Retinal pigment epithelial cell (primary cell): ENCODE measurements around the gene MICALL1.
A peak's percentile ranks its signal among the peaks of the same experiment; 100 is the strongest.

ENCODE experiments used
- DNase-seq: peaks from one replicate; pipeline ENCODE4 v3.0.0-alpha.2; 2010; ENCODE audit warnings: low read depth
- H3K4me3 ChIP-seq: 2 replicates; pipeline ENCODE4 v1.5.1; 2011; ENCODE audit warnings: mild to moderate bottlenecking, low read length, control low read depth, moderate library complexity
- TF ChIP-seq, protein P1 (sequence below): conservative IDR thresholded peaks from 2 replicates; pipeline ENCODE4 v1.5.1; 2011; ENCODE audit warnings: low read depth, low read length, control low read depth, inconsistent platforms

MICALL1 gene

DNA sequence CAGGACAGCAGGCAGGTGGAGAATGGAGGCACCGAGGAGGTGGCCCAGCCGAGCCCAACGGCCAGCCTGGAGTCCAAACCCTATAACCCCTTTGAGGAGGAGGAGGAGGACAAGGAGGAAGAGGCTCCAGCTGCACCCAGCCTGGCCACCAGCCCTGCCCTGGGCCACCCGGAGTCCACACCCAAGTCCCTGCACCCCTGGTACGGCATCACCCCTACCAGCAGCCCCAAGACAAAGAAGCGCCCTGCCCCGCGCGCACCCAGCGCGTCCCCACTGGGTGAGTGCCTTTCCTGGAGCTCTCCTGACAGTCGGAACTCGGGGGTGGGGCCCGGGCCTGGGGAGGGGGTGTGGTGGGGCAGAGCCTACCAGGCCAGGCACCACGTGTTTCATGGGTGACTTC is 19.7 kb downstream of the MICALL1 start:
- no peak overlapping the region for H3K4me3 ChIP-seq
- DNase-seq: no peak
- TF ChIP-seq, protein P1, sequence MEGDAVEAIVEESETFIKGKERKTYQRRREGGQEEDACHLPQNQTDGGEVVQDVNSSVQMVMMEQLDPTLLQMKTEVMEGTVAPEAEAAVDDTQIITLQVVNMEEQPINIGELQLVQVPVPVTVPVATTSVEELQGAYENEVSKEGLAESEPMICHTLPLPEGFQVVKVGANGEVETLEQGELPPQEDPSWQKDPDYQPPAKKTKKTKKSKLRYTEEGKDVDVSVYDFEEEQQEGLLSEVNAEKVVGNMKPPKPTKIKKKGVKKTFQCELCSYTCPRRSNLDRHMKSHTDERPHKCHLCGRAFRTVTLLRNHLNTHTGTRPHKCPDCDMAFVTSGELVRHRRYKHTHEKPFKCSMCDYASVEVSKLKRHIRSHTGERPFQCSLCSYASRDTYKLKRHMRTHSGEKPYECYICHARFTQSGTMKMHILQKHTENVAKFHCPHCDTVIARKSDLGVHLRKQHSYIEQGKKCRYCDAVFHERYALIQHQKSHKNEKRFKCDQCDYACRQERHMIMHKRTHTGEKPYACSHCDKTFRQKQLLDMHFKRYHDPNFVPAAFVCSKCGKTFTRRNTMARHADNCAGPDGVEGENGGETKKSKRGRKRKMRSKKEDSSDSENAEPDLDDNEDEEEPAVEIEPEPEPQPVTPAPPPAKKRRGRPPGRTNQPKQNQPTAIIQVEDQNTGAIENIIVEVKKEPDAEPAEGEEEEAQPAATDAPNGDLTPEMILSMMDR: no peak

DNA sequence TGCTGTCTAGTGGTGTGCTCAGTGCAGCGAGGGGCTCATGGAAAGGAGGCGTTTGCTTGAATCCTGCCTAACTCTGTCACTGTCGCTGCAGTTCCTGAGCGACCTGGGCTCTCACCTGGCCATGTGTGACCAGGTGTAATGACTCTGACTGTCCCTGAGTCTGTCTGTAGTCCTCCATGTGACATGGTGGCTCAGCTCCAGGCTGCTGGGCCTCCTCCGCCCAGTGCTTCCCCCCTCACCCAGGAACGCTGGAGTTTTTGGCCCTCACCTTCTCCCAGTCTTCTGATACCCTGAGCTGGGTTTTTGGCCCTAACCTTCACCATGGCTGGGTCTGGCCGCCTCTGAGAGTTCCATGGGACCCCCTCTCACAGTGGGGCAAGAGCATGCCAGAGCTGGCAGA is 20.3 kb downstream of the MICALL1 start:
- no peak for DNase-seq
- H3K4me3 ChIP-seq: no peak overlapping the region
- TF ChIP-seq, protein P1: no peak

DNA sequence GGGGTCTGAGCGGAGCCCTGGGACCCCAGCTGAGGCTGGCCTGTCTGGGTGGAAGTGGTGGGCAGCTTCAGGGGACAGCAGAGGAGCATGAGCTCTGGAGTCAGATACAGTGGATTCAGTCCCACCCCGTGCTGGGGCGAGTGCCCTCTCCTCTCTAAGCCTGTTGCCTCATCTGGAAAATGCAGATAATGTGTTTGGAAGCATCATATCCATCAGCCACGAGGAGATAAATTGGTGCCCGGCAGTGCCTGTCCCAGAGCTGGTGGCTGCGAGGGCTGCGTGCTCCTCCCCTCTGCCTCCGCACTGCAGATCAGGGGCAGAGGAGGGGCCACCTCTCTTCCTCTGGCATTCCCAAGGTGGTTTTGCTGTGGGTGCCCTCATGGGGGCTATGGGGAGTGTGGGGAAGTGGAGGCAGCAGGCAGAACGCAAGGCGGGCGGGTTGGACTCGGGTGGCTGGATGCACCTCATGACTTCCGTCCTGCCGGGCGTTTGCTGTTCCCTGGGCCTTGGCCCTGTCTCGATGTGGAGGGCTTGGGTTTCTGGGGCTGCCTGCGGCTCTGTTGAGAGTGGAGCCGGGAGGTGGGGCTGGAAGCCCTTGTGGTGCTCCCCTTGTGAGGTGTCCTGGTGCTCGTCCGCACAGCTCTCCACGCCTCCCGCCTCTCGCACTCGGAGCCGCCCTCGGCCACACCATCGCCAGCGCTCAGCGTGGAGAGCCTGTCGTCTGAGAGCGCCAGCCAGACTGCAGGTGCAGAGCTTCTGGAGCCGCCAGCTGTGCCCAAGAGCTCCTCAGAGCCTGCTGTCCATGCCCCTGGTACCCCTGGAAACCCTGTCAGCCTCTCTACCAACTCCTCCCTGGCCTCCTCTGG is 20.9 kb downstream of the MICALL1 start:
- TF ChIP-seq, protein P1: no peak
- H3K4me3 ChIP-seq: no peak overlapping the region

DNA sequence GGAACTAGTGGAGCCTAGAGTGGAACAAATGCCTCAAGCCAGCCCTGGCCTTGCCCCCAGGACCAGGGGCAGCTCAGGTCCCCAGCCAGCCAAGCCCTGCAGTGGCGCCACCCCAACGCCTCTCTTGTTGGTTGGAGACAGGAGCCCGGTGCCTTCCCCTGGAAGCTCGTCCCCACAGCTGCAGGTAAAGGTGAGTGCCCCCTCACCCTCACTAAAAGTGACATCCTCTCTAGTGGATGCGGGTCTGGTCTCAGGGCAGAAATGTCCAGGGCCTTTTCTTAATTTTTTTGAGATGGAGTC is 21.5 kb downstream of the MICALL1 start:
- DNase-seq: no peak
- no peak overlapping the region for H3K4me3 ChIP-seq
- TF ChIP-seq, protein P1: no peak

More for the DNA sequence above, 20.9 kb downstream of the MICALL1 start:
- DNase-seq: no peak

DNA sequence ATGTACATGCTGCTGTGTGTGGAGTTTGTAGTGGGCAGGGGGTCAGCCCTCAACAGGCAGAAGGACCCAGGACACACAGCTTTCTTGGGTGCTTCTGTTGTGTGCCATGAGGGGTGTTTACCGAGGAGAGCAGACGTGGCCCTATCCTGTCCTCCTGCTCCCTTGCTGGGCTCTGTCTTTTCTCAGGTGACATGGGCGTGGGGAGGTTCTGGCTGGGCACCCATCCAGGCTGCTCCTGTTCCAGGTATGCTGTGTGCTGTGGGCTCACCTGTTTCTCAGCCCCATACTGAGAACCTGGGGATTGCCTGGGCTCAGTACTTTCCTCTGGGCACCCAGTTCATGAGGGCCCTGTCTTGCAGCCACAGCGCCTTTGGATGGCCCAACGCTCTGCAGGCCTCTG is 23.3 kb downstream of the MICALL1 start:
- no peak overlapping the region for H3K4me3 ChIP-seq

DNA sequence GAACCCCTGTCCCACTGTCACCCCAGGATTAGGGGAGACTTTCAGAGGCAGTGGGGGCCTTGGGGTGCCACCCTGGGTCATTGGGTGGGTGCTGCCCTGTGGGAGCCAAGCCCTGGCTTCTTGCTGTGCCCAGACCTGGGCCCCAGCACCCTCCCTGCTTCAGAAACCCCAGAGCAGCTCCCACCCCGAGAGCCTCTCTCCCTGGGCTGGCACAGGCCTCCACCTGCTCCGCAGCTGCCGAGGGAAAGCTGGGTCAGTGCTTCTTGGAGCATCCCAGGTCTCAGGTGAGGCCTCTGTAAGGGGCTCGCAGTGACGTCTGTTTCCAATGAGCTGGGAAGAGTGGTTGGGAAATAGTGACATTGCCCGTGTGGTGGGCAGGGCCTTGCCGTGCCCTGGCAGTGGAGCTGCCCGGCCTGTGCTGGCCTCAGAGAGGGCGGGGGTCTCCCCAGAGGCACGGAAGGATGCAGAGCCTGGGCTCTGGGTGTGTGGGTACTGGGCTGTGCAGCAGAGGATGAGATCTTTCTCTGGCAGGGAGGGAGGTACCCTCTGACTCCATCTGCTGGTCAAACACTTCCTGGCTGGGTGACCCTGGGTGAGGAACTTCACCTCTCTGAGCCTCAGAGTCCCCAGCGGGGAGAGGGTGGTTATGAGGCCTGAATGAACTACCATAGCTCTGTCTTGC is 24.3 kb downstream of the MICALL1 start:
- no peak overlapping the region for H3K4me3 ChIP-seq
- TF ChIP-seq, protein P1: peak; percentile 61
- DNase-seq: no peak

More for the DNA sequence above, 23.3 kb downstream of the MICALL1 start:
- no peak for DNase-seq
- TF ChIP-seq, protein P1: no peak
